ES-I3 (cell line): ENCODE data around the gene ACP5.

ENCODE experiments used
- H3K36me3 ChIP-seq: 2 replicates; pipeline ENCODE4 v1.6.1; 2013; ENCODE audit warnings: mild to moderate bottlenecking, low read length, control low read depth, moderate library complexity; ENCODE audit not compliant: insufficient read depth
- H3K4me1 ChIP-seq: 2 replicates; pipeline ENCODE4 v1.6.1; 2013; ENCODE audit warnings: mild to moderate bottlenecking, control low read depth, low read length; ENCODE audit not compliant: insufficient read depth
- H3K9ac ChIP-seq: 2 replicates; pipeline ENCODE4 v1.6.1; 2013; ENCODE audit warnings: low read depth, mild to moderate bottlenecking, low read length, moderate library complexity
- H3K9me3 ChIP-seq: 2 replicates; pipeline ENCODE4 v1.6.1; 2013; ENCODE audit warnings: mild to moderate bottlenecking, low read length, moderate library complexity; ENCODE audit not compliant: control insufficient read depth, insufficient read depth

ACP5 gene

DNA sequence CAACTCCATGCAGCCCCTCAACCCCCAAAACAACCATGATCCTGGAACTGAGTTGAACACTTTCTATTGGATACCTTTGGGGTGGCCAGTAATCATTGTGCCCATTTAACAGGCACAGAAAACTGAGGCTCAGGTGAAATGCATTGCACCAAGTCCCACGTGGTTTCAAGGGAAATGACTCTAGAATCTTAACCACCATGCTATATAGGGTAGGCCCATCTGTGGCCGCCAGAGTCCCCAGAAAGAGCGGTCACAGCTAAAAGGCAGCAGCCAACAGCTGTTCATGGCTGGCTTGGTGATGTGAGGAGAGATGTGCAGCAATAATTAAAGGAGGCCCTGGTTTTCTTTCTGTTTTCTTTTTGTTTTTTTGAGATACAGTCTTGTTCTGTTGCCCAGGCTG lies 36.2 kb downstream of the ACP5 start:
- Histone ChIP-seq H3K9ac (no peak overlapping the region), H3K36me3 (no peaks in the 10 kb centered on the region; the same call in 1 of the 2 replicates), H3K9me3 (no peaks in the 10 kb centered on the region), H3K4me1 (peaks cover 8% of the 10 kb centered on the region; the same call in 1 of the 2 replicates)

DNA sequence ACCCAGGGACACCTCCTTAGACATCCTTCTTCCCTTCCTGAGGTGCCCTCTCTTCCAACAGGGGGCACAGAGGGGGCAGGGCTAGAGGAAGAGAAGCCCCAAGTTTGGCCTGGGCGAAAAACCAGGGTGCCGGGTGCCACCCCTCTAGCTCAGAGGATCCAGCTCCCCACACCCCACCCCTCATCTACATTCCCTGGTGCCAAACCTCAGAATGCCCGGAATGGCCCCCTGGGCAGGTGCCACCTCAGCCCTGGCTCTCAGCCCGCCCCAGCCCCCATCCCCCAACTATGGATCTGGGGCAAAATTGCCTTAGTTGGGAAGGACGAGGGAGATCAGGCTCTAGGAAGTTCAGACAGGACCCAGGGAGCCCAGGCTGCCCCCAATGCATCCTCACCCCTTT lies 36.8 kb downstream of the ACP5 start:
- Histone ChIP-seq H3K9me3 (no peaks in the 10 kb centered on the region), H3K4me1 (0 out of 2 replicates have a peak, but pooled peaks cover 4% of the 10 kb centered on the region), H3K9ac (no peak overlapping the region), H3K36me3 (no peaks in the 10 kb centered on the region; the same call in 1 of the 2 replicates)

DNA sequence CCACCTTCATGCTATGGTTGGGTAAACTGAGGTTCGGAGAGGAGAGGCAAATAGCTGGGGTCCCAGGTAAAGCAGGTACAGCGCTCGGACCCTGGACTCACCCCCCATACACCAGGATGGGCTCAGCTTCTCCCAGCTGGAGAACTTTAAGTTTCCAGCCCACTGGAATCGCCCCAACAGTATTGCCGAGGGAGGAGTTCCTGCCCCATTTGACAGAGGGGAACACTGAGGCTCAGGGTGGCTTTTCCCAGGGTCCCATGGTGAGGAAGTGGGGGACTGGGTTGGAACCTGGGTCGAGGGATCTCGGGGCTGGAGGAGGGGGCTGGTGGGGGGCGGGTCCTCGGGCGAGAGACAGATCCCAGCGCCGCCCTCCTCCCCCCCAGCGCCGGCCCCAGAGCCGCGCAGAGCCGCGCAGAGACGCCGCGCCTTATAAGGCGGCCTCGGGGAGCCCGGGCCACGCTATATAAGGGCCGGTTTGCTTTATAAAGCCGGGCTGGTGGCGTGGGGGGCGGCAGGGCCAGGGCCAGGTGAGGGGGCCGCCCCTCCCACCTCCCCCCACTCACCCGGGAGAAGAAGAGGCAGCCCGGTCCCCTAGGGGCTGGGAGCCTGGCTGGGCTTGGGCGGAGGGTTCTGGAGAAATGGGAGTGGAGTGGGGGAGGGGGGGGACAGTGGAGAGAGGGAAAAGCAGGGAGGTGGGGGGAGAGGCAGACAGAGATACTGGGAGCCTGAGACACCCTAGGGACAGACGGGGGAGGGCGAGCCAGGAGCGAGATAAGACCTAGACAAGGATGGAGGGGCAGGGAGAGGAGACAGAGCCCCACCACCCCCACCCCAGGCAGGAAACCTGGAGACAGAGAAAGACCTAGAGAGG lies 37.7 kb downstream of the ACP5 start:
- Histone ChIP-seq H3K36me3 (no peaks in the 10 kb centered on the region; the same call in 1 of the 2 replicates), H3K9ac (peak overlapping the region; percentile 56; the same call in 1 of the 2 replicates), H3K9me3 (no peaks in the 10 kb centered on the region), H3K4me1 (0 out of 2 replicates have a peak, but pooled peaks cover 8% of the 10 kb centered on the region)

DNA sequence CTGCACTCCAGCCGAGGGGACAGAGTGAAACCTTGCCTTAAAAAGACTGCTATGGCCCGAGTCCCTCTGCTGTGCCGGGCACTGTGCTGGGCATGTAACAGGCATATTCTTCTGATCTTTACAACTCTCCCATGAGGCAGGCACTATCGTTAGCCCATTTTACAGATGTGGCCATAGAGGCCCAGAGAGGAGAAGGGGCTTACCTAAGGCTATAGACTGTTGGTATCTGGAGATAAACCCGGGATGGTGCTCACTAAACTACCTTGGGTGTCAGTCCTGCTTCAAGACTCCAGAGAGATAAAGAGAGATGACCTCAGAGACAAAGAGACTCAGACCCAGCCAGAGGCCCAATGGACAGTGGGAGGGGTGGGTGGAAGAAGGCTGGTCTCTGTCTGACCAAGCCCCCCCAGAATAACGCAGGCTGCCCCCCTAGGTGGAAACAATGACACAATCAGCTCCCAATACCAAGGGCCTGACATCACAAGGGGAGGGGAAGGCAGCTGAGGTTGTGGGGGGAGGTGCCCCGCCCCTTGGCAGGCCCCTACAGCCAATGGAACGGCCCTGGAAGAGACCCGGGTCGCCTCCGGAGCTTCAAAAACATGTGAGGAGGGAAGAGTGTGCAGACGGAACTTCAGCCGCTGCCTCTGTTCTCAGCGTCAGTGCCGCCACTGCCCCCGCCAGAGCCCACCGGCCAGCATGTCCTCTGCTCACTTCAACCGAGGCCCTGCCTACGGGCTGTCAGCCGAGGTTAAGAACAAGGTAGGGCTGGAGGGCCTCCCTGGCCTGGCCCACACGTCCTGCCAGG lies 39.0 kb downstream of the ACP5 start, which contains the start of gene CNN1:
TSS of gene CNN1 (plus strand) at position 620 of the 805 bp plus-strand sequence. CDS start at position 697, 77 bp downstream.
- peak within 1 kb of the TSS; percentile 56 for H3K9ac ChIP-seq
- H3K4me1 ChIP-seq = 0 out of 2 replicates have a peak, but pooled peaks cover 8% of the 10 kb centered on the region
- H3K9me3 ChIP-seq = no peaks in the 10 kb centered on the region
- no peaks in the 10 kb centered on the region for H3K36me3 ChIP-seq

DNA sequence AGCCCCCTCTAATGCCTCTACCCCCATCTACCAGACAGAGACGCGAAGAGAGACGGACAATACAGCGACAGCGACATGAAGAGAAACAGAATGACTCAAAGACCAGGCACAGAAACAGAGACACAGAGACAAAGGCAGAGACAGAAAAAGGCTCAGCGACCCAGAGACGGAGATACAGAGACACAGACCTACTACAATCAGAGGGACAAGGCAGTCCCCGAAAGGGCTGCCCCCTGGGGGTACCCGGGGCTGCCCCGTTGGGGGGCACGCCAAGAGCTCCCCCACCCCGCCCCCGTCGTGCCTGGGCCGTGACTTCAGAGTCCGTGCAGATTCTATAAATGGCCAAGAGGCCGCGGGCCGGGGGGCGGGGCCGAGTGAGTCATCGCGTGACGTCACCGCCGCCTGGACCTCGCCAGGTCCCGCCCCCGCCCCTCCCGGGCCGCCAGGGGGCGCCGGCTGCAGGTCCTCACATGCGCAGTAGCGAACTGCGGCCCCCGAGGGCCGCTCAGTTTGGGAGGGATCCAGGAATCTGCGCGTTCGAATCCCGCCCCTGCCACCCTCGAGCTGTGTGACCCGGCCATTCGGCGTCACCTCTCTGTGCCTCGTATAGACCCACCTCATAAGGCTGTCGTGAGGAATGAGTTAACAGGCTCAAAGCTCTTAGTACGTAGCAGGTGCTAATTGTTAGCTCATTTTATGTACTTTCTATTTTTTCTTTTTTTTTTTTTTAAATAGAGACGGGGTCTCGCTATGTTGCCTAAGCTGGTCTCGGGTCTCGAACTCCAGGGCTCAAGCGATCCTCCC lies 41.5 kb downstream of the ACP5 start:
- Histone ChIP-seq H3K4me1 (0 out of 2 replicates have a peak, but pooled peaks cover 8% of the 10 kb centered on the region), H3K36me3 (no peaks in the 10 kb centered on the region), H3K9ac (peak overlapping the region; percentile 89), H3K9me3 (no peaks in the 10 kb centered on the region)

DNA sequence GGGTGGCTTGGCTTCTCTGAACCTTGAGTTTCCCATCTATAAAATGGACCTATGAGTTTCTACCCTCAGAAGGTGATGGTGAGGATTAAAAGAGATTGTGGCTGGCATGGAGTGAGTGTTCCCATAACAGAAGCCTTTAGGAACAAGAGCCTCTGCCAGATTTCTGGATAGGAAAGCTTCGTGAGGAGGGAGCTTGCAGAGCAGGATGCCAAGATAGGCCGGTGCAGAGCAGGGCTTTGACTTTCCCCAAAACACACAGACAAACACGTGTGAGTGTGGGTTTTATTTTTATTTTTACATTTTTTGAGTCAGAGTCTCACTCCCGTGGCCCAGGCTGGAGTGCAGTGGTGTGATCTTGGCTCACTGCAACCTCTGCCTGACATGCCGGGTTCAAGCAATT lies 42.5 kb downstream of the ACP5 start:
- H3K36me3 ChIP-seq = no peaks in the 10 kb centered on the region
- H3K4me1 ChIP-seq = 0 out of 2 replicates have a peak, but pooled peaks cover 8% of the 10 kb centered on the region
- no peak overlapping the region for H3K9ac ChIP-seq
- no peaks in the 10 kb centered on the region for H3K9me3 ChIP-seq

DNA sequence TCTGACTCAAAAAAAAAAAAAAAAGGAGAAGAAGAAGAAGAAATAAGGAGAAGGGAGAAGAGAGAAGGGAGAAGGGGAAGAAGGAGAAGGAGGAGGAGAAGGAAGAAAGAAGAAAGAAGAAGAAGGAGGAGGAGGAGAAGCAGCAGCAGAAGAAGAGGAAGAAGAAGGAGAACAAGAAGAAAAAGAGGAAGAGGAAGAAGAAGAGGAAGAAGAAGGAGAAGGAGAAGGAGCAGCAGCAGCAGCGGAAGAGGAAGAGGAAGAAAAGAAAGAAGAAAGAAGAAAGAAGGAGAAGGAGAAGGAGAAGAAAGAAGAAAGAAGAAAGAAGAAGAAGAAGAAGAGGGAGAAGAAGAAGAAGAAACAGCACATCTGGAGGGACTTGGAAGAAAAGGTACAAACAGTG lies 42.9 kb downstream of the ACP5 start:
- no peaks in the 10 kb centered on the region for H3K9me3 ChIP-seq
- no peaks in the 10 kb centered on the region for H3K36me3 ChIP-seq
- 0 out of 2 replicates have a peak, but pooled peaks cover 8% of the 10 kb centered on the region for H3K4me1 ChIP-seq
- H3K9ac ChIP-seq = no peak overlapping the region

DNA sequence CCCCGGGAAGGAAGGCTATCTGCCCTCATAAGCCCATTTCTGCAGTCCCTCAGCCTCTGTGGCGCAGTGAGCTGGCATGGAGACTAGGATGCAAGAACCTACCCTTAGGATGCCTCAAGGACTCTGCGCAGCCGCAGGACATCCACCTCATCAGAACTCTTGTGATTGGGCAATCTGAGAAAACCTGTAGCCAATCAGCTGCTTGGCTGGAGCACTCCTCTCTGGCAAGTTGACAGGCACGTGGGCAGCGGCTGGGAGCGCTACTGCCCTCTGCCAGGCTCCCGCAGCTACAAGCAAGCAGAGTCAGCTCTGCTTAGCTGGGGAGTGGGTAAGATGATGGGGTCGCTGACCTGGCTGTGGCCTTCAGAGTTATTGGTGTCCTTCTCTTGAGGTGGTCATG lies 47.0 kb downstream of the ACP5 start:
- Histone ChIP-seq H3K9me3 (no peaks in the 10 kb centered on the region), H3K4me1 (0 out of 2 replicates have a peak, but pooled peaks cover 1% of the 10 kb centered on the region), H3K36me3 (no peaks in the 10 kb centered on the region), H3K9ac (no peak overlapping the region)

DNA sequence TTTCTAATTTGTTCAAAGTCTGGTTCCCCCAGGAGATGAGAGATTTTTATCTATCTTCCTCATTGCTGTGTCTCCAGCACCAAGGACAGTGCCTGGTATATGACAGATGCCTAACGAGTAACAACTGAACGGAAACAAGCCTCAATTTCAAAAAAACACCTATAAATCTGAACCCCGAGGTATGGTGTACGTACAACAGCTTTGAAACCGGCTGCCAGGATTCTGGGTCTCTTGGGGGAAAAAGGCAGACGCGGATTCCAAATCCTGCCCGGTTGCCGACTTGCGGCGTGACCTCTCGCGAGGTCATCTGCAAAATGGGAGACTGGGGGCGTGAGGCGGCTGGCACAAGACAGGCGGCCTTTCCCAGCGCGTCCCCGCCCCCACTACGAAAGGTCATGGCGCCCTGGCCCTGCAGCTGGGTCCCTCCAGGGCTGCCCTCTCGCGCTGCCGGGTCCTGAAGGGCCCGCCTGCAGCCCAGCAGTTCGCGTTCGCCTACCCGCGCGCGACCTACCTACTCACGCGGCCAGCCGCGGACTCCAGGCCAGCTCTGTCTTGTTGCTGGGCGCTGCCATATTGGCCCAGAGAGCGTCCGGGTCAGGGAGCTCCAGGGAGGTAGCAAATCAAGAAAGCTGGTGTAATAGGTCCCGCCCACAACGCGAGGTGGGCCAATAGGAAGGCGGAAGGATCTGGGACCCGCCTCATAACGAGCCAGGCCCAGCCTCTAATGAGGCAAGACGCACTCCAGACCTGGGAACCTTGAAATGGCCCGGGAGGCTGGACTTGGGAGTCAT lies 48.7 kb downstream of the ACP5 start, which contains the start of gene ECSIT:
TSS of gene ECSIT (minus strand) at position 584 of the 791 bp plus-strand sequence. CDS start 9,964 bp downstream, outside the sequence.
- no peaks in the 10 kb centered on the region for H3K36me3 ChIP-seq
- no peaks in the 10 kb centered on the region for H3K9me3 ChIP-seq
- H3K9ac ChIP-seq = peak within 1 kb of the TSS; percentile 87
- H3K4me1 ChIP-seq = no peaks in the 10 kb centered on the region
